T47D (cell line): Measurements from ENCODE around the gene SEC14L2.

ENCODE experiments used
- DNase-seq, 2 experiments: peaks; one replicate each; pipeline versions ENCODE4 v3.0.0 to v3.0.0-alpha.2; 2011 to 2012; ENCODE audit warnings: low read depth in 1 of 2, low spot score in 1 of 2
- JUND ChIP-seq: IDR thresholded peaks from 2 replicates; pipeline ENCODE4 v1.6.1; 2012; ENCODE audit warnings: low read depth
- in situ Hi-C: cut with HindIII; loops from 2 replicates; pipeline ENCODE4 v1.10.0; 2016; ENCODE audit warnings: low sequenced_read_pairs, low pct_unique_long_range_greater_than_20kb

SEC14L2 gene

DNA sequence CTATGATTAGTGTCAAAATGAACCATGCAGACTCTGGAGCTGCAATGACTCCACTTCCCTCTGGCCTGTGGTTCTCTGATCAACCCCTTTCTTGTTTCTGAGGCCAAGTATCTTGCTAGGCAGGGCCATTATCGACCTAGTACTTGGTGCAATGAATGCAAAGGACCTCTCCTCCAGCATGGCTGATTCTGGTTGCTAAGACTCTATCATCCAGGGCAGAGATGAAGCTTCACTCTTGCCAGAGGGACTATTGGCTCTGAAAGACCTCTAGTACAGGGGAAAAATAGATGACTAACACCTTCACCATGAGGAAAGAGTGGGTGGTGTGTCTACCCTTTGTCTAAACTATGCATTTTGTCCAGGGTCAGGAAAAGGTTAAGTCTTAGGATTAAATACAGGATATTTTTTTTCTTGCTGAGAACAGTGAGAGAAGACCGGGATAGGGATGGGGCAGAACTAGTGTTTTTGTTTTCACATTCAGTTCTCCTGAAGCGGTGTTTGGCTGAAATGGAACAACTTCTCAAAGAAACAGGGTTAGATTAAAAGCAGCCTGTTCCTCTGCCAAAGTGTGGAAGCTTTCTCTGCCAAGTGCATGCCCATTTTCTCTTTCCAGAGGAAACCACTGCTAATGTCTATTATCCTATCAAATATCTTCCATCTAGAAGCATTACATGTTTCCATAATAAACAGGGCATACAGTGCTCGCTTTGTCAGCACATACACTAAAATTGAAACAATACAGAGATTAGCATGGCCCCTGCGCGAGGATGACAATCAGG is 23.7 kb downstream of the SEC14L2 start:
- in situ Hi-C loops, result no loop called here
- no peak for DNase-seq
- no peak for TF ChIP-seq JUND

DNA sequence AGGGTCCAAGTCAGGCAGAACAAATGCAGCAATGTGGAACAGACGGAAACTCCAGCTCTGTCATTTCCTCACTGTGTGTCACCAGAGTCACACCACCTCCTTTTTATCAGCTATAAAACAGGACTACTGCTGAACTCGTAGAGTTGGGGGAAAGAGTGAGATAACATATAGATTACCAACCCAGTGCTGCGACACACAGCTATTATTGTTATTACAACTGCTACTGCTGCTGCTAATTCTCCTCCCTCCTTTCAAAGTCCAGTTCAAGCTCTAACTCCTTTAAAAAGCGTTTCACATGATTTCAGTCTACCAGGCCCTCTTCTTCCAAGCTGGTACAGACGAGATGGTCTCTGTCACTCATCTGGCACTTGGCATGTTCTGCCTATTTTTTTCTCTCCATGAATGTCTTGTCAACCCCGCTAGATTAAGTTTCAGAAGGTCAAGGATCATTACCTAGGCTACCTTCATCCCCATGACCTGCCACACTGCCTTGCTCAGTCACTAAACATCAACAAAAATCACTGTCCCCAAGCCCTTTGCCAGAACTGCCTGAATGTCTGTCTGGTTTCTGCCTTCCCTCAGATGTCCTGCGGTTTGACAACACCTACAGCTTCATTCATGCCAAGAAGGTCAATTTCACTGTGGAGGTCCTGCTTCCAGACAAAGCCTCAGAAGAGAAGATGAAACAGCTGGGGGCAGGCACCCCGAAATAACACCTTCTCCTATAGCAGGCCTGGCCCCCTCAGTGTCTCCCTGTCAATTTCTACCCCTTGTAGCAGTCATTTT is 25.1 kb downstream of the SEC14L2 start:
- in situ Hi-C loops, result no loop called here
- TF ChIP-seq JUND, result no peak
- DNase-seq, result no peak

DNA sequence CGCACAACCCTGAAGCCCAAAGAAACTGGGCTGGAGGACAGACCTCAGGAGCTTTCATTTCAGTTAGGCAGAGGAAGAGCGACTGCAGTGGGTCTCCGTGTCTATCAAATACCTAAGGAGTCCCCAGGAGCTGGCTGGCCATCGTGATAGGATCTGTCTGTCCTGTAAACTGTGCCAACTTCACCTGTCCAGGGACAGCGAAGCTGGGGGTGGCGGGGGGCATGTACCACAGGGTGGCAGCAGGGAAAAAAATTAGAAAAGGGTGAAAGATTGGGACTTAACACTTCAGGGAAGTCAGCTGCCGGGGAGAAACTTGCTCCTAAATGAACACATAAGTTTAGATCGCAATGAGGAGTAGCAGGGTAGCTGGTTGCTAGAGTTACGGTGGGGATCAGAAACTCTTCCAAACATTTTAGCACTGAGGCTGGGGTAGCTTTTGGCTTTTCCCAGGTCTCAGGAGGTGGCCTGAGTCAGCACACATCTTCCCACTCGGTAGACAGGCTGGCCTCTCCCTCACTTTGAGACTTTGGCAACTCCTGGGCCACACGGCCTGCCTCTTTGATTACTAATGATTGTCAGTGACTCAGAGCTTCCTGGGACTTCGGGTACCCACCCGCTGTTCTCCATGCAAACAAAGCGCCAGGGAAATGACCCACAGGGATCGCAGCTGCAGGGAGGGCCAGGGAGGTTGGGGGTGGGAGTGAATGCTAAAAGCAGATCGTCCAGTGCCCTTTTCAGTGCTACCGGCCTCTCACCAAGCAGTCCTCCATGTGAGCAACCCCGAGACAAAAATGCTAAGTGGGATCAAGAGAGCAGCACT is 25.9 kb downstream of the SEC14L2 start:
- in situ Hi-C loops, result no loop called here
- no peak for DNase-seq
- no peak for TF ChIP-seq JUND

DNA sequence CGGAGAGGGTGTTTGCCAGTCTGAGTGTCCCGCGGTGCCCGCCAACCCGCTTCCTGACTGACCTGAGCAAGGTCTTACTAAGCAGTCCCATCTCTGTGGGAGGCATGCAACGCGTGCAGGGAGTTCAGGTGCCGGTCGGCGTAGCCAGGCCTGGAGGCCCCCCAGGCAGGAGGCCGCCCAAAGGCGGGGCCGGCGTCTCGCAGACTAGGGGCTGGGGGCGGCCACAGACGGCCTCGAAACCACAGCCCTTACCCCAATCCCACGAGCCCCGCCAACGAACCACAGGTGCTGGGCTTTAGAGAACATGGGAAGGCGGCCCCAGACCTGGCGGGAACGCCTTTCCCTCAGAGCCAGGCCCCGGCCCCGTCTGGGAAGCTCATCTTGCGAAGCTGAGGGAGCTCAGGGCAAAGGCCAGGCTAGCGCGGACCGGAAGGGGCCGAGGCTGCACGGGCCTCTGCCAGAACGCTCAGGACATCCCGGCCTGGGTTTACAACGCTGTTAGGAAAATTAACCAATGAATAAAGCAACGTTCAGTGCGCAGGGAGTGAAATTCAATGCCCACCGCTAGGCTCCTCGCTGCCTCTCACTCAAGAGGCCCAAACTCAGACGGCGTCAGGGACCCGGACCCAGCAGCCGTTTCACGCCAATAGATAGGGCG is 26.6 kb downstream of the SEC14L2 start:
- TF ChIP-seq JUND, result no peak
- in situ Hi-C loops, result no loop called here
- DNase-seq, result peak in 1 of 2 experiments; percentile 28

DNA sequence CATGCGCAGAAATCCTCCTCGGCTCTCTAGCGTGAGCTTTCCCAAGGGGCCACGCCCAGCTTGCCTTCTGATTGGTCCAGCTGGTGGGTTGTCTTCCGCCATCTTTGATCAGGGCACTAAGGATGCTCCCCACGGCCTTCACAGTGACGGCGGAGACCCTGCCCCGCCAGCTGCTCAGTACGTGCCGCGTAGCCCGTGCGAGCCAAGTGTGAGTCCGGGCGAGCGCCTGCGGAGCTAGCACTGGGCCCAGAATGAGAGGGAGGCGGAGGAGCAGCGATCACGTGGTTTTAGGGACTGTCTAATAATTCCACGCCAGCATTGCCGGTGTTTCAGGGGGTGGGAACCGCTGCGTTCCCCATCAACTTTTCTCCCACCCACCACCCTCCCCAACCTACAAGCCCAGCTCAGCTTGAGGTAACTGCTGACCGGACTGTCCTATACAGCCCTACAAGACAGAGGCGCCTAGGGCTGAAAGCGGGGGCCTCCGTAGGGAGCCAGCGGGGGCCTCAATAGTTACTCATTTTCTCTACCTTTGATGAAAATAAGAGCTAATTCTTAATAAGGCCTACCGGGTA is 27.2 kb downstream of the SEC14L2 start:
- in situ Hi-C loops, result no loop called here
- peak; percentile 92 to 98 for DNase-seq

DNA sequence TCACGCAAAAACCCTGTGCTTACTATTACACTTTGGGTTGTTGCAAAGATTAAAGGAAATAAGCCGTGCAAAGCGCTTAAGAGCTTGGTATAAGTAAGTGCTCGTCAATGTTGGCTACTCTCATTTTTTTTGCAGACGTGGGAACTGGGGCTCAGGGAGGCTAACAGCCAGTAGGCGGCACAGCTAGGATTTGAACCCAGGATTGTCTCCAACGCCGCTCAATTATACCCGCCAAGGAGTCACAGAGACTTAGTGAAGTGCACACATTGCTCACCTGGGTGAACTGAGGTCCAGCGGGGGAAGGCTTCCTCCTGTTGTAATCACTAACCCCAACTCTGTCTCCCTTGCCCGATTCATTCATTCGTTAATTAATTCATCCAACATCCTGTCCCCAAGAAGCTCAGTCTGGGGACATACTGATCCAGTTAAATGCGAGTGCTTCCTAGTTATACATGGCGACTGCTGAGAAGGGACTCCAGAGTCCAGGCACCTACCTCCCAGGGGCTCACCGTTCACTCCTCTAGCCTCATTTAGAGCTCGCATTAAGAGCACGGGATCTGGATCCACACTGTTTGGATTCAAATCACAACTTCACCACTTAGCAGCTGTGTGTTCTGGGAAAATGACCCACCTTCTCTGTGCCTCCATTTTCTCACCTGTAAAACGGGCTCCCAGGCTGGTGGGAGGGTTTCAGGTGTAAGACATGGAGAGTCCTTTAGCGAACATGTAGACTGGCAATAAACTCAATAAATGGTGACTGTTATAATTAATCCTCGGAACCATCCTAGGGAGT is 27.9 kb downstream of the SEC14L2 start:
- no peak for TF ChIP-seq JUND
- DNase-seq, result peak in 1 of 2 experiments; percentile 35
- in situ Hi-C loops, result no loop called here

More for the DNA sequence above, 27.2 kb downstream of the SEC14L2 start:
- TF ChIP-seq JUND, result no peak

DNA sequence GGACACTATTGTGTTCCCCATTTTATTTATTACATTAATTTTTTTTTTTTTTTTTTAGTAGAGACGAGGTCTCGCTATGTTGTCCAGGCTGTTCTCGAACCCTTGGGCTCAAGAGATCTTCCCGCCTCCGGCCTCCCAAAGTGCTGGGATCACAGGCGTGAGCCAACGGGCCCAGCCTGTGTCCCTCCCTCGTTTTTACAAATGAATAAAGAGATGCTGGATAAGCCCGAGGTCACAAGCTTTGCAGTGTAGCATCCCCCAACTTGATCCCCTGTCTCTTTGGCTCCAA is 28.5 kb downstream of the SEC14L2 start:
- in situ Hi-C loops, result no loop called here
- no peak for TF ChIP-seq JUND
- no peak for DNase-seq

DNA sequence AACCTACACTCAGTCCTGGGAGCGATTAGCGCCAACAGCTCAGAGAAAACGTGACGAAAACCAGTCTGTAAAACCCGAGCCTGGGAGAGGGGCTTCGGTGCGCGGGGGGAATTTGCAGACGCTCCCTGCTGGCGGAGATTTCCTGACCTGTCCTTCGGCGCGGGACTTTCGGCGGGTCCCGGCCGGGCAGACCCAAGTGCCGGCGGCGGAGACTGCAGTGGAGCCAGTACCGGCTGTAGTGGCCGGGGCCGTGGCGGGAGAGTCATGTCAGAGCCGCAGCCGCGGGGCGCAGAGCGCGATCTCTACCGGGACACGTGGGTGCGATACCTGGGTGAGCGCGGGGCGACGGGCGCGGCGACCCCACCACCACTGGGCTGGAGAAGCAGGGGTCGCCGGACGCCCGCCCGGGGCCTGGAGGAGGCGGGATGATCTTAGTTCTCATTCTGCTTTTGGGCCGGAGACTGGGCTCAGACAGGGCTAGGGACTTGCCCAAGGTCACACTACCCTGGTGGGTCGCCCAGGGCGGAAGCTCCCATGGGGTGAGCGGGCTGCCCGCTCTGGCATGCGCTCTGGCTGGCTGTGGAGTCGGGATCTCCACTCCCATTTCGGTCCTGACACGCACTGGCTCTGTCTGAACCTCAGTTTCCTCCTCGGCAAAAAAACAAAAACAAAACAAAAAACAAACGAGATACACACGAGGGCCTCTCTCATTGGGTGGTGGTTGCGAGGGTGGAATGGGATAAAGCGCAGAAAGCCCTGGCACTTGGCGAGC is 29.0 kb downstream of the SEC14L2 start, which contains the start of gene MTFP1:
Gene MTFP1 (plus strand): TSS at position 153 of the 772 bp plus-strand sequence. CDS start 112 bp downstream, at position 265.
- in situ Hi-C loops, result no loop called here
- no peak for TF ChIP-seq JUND
- DNase-seq, result peak; percentile 27 to 55

DNA sequence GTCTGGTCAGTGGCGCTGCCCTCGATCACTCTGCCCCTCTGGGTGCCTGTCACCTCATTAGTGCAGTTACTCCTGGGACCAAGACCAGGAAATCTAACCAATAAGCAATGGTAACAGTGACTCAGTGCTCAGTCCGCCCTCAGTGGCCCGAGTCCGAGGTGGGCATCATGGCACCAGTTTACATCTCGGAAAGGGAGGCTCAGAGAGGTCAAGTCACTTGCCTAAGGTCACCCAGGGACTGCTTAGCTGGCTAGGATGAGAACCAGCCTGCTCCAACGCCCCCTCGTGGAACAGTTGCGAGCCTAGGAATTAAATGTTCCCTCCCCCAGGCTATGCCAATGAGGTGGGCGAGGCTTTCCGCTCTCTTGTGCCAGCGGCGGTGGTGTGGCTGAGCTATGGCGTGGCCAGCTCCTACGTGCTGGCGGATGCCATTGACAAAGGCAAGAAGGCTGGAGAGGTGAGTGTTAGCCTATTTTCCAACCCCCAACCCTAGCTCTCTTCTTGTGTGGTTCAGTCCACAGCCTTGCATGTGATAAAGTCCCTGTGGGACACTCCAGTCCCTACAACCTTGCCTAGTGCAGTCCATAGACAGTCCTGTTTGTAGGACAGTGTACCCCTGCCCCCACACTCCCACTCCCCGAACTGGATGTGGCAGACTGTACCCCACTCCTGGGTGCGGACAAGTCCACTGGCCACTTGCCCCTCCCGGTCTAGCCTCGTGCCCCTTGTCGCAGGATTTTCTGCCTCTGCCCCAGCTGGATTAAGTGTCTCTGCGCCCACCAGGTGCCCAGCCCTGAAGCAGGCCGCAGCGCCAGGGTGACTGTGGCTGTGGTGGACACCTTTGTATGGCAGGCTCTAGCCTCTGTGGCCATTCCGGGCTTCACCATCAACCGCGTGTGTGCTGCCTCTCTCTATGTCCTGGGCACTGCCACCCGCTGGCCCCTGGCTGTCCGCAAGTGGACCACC is 29.9 kb downstream of the SEC14L2 start:
- TF ChIP-seq JUND, result no peak
- in situ Hi-C loops, result no loop called here
- DNase-seq, result peak; percentile 43 to 78

DNA sequence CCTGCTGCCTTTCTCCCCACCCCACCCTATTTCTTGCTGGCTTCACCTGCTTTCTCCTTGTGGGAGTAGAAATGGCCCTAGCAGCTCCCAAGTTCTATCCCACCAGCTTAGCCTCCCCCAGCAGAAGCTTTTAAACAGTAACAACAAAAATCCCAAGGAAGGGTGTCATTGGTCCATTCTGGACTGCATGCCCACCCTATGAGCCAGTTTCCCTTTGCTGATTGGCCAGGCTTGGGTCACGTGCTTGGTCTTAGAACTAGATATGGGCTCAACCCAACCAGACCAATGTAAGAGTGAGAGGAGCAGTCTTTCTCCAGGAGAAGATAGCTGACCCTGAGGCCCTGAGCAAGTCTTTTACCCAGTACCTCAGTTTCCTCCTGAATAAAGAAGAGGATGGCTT is 31.1 kb downstream of the SEC14L2 start:
- DNase-seq, result no peak
- TF ChIP-seq JUND, result no peak
- in situ Hi-C loops, result no loop called here
